NOMO-1 (cell line): ENCODE results near the gene SLC28A2.
"Not testable (repeated sequence)": the region's sequence is repeated elsewhere in the genome, so short reads cannot be mapped to it uniquely, and the experiment has no call there.

Experiments
- DNase-seq, 2 experiments: peaks; one replicate each; lab custom pipeline; 2025; ENCODE audit not compliant: unreplicated experiment in 2 of 2; lab: John Stamatoyannopoulos, UW

The SLC28A2 gene, protein sequence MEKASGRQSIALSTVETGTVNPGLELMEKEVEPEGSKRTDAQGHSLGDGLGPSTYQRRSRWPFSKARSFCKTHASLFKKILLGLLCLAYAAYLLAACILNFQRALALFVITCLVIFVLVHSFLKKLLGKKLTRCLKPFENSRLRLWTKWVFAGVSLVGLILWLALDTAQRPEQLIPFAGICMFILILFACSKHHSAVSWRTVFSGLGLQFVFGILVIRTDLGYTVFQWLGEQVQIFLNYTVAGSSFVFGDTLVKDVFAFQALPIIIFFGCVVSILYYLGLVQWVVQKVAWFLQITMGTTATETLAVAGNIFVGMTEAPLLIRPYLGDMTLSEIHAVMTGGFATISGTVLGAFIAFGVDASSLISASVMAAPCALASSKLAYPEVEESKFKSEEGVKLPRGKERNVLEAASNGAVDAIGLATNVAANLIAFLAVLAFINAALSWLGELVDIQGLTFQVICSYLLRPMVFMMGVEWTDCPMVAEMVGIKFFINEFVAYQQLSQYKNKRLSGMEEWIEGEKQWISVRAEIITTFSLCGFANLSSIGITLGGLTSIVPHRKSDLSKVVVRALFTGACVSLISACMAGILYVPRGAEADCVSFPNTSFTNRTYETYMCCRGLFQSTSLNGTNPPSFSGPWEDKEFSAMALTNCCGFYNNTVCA

DNA sequence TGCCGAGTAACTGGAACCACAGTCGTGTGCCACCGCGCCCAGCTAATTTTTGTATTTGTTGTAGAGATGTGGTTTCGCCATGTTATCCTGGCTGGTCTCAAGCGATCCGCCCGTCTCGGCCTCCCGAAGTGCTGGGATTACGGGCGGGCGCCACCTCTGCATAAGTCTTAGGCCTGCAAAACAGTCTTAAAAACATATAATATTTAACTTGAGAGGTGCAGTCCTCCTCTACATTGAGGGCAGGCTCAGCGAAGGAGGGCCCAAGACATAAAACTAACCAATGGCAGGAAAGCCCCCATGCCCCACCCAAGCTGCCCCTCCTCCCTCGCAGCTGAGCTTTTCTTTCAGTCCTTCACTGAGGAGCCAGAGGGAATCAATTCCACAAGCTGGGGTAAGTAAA lies at the start of gene SLC28A2:
Gene SLC28A2 (plus strand): TSS at position 347 of the 400 bp plus-strand sequence. CDS start 982 bp downstream, outside the sequence.
- no peak for DNase-seq

DNA sequence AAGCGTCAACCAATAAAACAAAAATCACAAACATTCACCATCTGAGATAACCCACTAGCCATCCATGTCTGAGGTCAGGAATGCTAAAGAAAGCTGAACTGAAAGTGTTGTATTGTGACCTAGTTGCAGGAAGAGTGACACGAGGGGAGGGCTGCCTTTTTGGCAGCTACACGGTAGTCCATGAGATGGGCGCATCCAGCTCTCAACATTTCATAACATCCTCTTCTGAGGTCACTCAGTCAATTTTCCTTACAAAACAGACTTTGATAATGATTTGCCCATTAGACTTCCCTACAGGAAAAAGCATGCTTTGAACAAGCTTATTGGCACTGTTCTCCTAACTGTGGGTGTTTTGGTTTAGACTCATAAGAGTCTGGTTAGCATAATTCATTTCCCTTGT lies 48.9 kb upstream of the SLC28A2 start:
- no peak for DNase-seq

DNA sequence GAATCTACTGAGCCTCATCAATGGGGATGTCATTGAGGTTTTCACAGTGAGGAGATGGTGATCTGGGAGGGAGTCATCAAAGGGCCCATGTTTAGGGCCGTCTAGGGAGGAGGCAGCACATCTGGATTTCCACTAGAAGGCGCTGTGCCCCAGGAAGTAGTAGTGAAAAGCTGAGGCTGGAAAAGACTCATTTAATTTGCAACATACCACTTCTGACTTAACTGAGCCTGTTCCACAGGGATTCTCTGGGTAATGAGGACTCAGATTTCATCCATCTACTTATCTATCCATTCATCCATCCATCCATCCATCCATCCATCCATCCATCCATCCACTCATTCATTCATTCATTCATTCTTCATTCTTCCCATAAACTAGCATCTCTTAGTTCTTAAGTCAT lies 46.8 kb upstream of the SLC28A2 start:
- DNase-seq, result peak; percentile 32 to 65

DNA sequence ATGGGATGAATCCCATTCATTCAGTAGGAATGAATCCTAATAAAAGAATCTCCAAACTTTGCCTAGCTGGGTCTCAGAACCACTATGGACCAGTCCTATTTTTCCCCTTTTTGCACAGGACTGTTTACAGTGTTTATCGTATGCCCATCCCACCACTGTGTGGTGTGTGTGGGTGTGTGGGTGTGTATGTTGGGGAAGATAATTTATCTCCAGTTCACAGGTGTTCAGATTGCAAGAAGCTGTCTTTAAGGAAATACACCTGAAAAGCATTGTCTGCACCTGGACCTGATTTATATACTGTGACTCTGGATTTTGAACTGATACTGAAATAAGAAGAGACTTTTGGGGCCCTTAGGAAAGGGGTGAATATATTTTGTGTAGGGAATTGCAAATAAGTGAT lies 39.5 kb upstream of the SLC28A2 start:
- DNase-seq, result no peak

- DNase-seq, result no peak
Observed at GRCh38 chr15:45221053-45221599, 30.9 kb upstream of the SLC28A2 start.

GRCh38 chr15:45221967-45222366 lies 30.1 kb upstream of the SLC28A2 start:
- no peak for DNase-seq

GRCh38 chr15:45224621-45225217 lies 27.3 kb upstream of the SLC28A2 start:
- DNase-seq, result no peak

DNA sequence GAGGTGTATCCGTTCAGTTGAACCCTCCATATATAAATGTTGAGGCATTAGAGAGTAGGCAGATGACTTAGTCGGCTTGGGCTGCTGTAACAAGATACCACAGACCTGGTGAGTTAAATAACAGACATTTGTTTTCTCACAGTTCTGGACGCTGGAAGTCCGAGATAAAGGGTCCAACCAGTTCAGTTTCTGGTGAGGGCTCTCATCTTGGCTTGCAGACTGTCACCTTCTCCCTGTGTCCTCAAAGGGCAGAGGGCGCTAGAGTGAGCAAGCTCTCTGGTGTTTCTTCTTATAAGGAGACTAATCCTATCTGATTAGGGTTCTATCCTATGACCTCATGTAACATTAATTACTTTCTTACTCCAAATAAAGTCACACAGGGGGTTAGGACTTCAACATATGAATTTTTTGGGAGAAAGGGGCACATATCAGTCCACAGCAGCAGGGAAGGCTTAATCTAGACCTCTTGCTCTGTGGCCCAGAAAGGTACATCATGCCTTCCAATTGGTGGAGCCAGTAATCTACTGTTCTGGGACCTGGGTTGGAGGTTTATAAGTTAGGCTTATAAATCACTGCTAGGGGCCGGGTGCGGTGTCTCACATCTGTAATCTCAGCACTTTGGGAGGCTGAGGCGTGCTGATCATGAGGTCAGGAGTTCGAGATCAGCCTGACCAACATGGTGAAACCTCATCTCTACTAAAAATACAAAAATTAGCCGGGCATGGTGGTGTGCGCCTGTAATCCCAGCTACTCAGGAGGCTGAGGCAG lies 26.3 kb upstream of the SLC28A2 start:
- no peak for DNase-seq

GRCh38 chr15:45228931-45229330 lies 23.1 kb upstream of the SLC28A2 start:
- no peak for DNase-seq

GRCh38 chr15:45230245-45230965 lies 21.6 kb upstream of the SLC28A2 start:
- no peak for DNase-seq

- DNase-seq, result no peak
Observed at GRCh38 chr15:45231132-45231531, 20.9 kb upstream of the SLC28A2 start.

DNA sequence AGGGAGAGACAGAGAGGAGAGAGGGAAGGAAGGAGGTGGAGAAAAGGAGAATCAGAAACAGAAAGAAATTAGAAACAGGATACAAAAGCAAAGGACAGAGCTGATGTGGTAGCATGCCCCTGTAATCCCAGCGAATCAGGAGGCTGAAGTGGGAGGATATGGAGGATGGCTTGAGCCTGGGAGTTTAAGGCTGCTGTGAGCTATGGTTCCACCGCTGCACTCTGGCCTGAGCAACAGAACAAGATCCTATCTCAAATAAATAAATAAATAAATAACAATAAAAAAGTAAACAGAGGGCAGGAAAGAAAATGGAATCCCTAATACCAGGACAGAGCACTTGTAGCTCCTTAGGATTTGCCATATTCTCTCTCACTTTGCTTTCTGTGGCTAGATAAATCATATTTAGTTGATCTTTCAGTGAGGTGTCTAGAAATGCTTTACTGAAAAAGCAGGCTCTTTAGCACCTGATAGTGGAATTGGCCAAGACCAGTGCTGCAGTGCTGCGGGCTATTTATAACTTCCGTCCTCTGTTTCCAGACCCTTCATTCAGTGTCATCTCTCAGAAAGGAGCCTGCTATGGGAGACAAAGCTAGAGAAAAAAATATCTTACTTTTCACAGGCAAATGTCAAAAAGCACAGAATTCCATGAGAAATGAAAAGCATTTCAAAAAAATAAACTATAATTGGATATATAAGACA lies 20.0 kb upstream of the SLC28A2 start:
- no peak for DNase-seq

GRCh38 chr15:45234562-45235235 lies 17.3 kb upstream of the SLC28A2 start:
- no peak for DNase-seq

- not testable (repeated sequence) for DNase-seq
Observed at GRCh38 chr15:45236806-45237205, 15.2 kb upstream of the SLC28A2 start.

- DNase-seq, result no peak
Observed at GRCh38 chr15:45242289-45242688, 9.7 kb upstream of the SLC28A2 start.

DNA sequence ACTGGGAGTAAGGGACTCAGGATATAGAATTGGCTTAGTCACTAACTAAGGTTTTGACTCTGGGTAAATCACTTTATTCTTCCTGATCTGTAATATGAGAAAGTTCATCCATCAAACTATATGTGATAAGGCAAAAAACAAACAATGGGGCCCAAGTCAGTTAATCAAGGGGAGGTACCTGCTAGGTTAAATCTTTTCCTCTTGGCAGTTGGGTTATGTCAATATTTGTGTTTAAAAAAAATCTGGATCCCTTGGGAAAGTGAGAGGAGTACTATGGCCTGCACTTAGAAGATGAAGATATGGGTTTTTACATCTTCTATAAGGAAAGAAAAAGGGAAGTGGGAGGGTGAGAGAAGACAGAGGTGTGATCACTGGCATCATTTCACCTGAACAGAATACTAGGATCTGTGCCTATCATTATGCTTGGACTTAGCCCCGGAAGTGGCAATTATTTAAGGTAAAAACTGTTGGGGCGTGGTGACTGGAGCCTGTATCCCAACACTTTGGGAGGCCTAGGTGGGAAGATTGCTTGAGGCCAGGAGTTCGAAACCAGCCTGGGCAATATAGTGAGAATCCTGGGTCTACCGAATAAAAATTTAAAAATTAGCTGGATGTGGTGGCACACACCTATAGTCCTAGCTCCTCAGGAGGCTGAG lies 2.8 kb upstream of the SLC28A2 start:
- DNase-seq, result no peak

GRCh38 chr15:45253330-45253729 lies 1.3 kb downstream of the SLC28A2 start:
- DNase-seq, result no peak

DNA sequence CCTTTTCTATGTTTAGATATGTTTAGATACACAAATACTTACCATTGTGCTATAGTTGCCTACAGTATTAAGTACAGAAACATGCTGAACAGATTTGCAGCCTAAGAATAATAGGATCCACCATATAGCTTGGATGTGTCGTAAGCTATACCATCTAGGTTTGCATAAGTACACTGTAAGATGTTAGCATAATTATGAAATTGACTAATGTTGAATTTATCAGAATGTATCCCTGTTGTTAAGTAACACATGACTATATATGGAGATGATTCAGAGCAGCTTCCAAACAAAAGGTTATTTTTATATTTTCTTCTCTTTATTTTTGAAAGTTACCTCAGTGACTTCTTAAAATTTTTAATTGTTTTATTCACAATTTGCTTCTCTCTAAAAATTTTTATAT lies 2.4 kb downstream of the SLC28A2 start:
- no peak for DNase-seq
